ENCODE data around the gene MLEC.
"Not testable (repeated sequence)": the region's sequence is repeated elsewhere in the genome, so short reads cannot be mapped to it uniquely, and the experiment has no call there.

MLEC gene

GRCh38 chr12:120721866-120722265, 34.9 kb downstream of the MLEC start:
- no peak for DNase-seq (ENCODE audit: low spot score)

- no peak for DNase-seq (ENCODE audit: low spot score)
Observed at GRCh38 chr12:120722784-120723183, 35.8 kb downstream of the MLEC start.

GRCh38 chr12:120724720-120725119, 37.8 kb downstream of the MLEC start:
- DNase-seq (ENCODE audit: low spot score): no peak

- no peak for DNase-seq (ENCODE audit: low spot score)
Observed at GRCh38 chr12:120725151-120725658, 38.3 kb downstream of the MLEC start.

- DNase-seq (ENCODE audit: low spot score): peak; percentile 91
Observed at GRCh38 chr12:120725659-120726509, 38.9 kb downstream of the MLEC start, which contains the start of gene ACADS. ACADS (plus strand) TSS chr12:120725826; CDS start chr12:120725886, 60 bp downstream.

GRCh38 chr12:120726510-120726793, 39.5 kb downstream of the MLEC start:
- DNase-seq (ENCODE audit: low spot score): no peak

- no peak for DNase-seq (ENCODE audit: low spot score)
Observed at GRCh38 chr12:120726961-120727360, 40.0 kb downstream of the MLEC start.

GRCh38 chr12:120732198-120732597, 45.2 kb downstream of the MLEC start:
- DNase-seq (ENCODE audit: low spot score): not testable (repeated sequence)

GRCh38 chr12:120733574-120733973, 46.6 kb downstream of the MLEC start:
- DNase-seq (ENCODE audit: low spot score): no peak

- DNase-seq (ENCODE audit: low spot score): no peak
Observed at GRCh38 chr12:120734210-120734609, 47.3 kb downstream of the MLEC start.

- no peak for DNase-seq (ENCODE audit: low spot score)
Observed at GRCh38 chr12:120735181-120735580, 48.2 kb downstream of the MLEC start.

GRCh38 chr12:120736404-120737331, 49.7 kb downstream of the MLEC start:
- no peak for DNase-seq (ENCODE audit: low spot score)

GRCh38 chr12:120737557-120738251, 50.8 kb downstream of the MLEC start:
- no peak for DNase-seq (ENCODE audit: low spot score)

GRCh38 chr12:120738252-120739030, 51.5 kb downstream of the MLEC start:
- DNase-seq (ENCODE audit: low spot score): no peak

GRCh38 chr12:120739031-120739762, 52.2 kb downstream of the MLEC start:
- no peak for DNase-seq (ENCODE audit: low spot score)

GRCh38 chr12:120739821-120740613, 53.1 kb downstream of the MLEC start:
- no peak for DNase-seq (ENCODE audit: low spot score)

GRCh38 chr12:120740871-120741270, 53.9 kb downstream of the MLEC start:
- no peak for DNase-seq (ENCODE audit: low spot score)

- no peak for DNase-seq (ENCODE audit: low spot score)
Observed at GRCh38 chr12:120741476-120742421, 54.8 kb downstream of the MLEC start.

All from Ammon's horn (tissue), 1 donor.